Upper lobe of left lung (tissue), 6 donors: ENCODE results near the gene SORCS3. TPM values are rescaled to one million over a fixed set of nuclear protein-coding genes. Genes with fewer than 3 reads are reported as not detected.

Experiments
- ATAC-seq, 2 donors: fragments of 200-7000 bp; cut with Tn5 transposase; one replicate each; pipeline ENCODE4 v1.9.1; 2022; ENCODE audit warnings: mild to moderate bottlenecking in 2 of 2, moderate library complexity in 2 of 2; ENCODE audit not compliant: low FRiP score in 2 of 2
- DNase-seq, 2 donors: peaks; one replicate each; pipeline ENCODE4 v3.0.0-alpha.2; 2019 to 2020
- H3K27ac ChIP-seq, 4 donors: fragments of 200-600 bp; sonication (generic); one replicate each; pipeline ENCODE4 v1.5.1; 2016 to 2019
- H3K27me3 ChIP-seq, 4 donors: fragments of 200-600 bp; sonication (generic); one replicate each; pipeline ENCODE4 v1.5.1; 2017 to 2019
- H3K36me3 ChIP-seq, 4 donors: fragments of 200-600 bp; sonication (generic); one replicate each; pipeline ENCODE4 v1.5.1; 2016 to 2019
- H3K4me1 ChIP-seq, 4 donors: fragments of 200-600 bp; sonication (generic); one replicate each; pipeline ENCODE4 v1.5.1; 2018 to 2019
- H3K4me3 ChIP-seq, 4 donors: fragments of 200-600 bp; sonication (generic); one replicate each; pipeline ENCODE4 v1.5.1; 2017 to 2019; ENCODE audit warnings: mild to moderate bottlenecking in 2 of 4, moderate library complexity in 1 of 4
- H3K9me3 ChIP-seq, 4 donors: fragments of 200-600 bp; sonication (generic); one replicate each; pipeline ENCODE4 v1.5.1; 2018 to 2019
- CTCF ChIP-seq, 6 experiments: fragments of 450-650 bp in 4 of 6; fragments of 200-600 bp in 2 of 6; sonication (generic) in 2 of 6; IDR thresholded peaks; one replicate each; pipeline ENCODE4 v1.5.1; 2016 to 2019; ENCODE audit warnings: antibody characterized with exemption in 6 of 6
- EP300 ChIP-seq, 4 donors: sonication (generic); formaldehyde crosslinking; IDR thresholded peaks; one replicate each; pipeline ENCODE4 v1.5.1; 2017; ENCODE audit warnings: antibody characterized with exemption in 4 of 4, control low read depth in 2 of 4
- POLR2A ChIP-seq, 4 donors: fragments of 450-650 bp; IDR thresholded peaks; one replicate each; pipeline ENCODE4 v1.5.1; 2016 to 2017; ENCODE audit warnings: antibody characterized with exemption in 4 of 4, mild to moderate bottlenecking in 2 of 4
- POLR2AphosphoS5 ChIP-seq, 2 donors: sonication (generic); formaldehyde crosslinking; IDR thresholded peaks; one replicate each; pipeline ENCODE4 v1.5.1; 2017; ENCODE audit warnings: antibody characterized with exemption in 2 of 2
- WGBS, 2 donors: methylation state at CpG; one replicate each; pipeline ENCODE4 v1.1.5; 2017 to 2018; 5-methylcytosine and 5-hydroxymethylcytosine counted together
- total RNA-seq, 6 donors: library from RNA; depleted of rRNA in 4 of 6; stranded (reverse); fragments of >200 nt in 4 of 6; gene quantifications; one replicate each; pipeline versions ENCODE4 v1.1.0 to v1.2.1, GENCODE V29; 2016 to 2021
- donor health status: DM: no; HTN: no; CAD: no; lungs with moderate emphysema.
- donor health status: DM: no; HTN: yes; CAD: no; lungs with severe emphysema.

Gene SORCS3
- total RNA-seq, 6 donors from 2014 or later: not detected

GRCh38 chr10:104867966-104868598 is 227.0 kb downstream of the SORCS3 start:
- Histone ChIP-seq H3K36me3 (no peaks in the 10 kb centered on the region), H3K4me3 (no peak overlapping the region), H3K27ac (no peak overlapping the region), H3K4me1 (no peaks in the 10 kb centered on the region), H3K27me3 (no peaks in the 10 kb centered on the region), H3K9me3 (no peaks in the 10 kb centered on the region)
- no peak for TF ChIP-seq POLR2A (IDR thresholded peaks at IDR 0.05)
- 74% methylated on average over 6 of the region's 6 CpGs for WGBS, 2 donors
- DNase-seq (no peak), ATAC-seq (no peak)

- ATAC-seq (no peak), DNase-seq (no peak)
- Histone ChIP-seq H3K36me3 (no peaks in the 10 kb centered on the region), H3K27me3 (no peaks in the 10 kb centered on the region), H3K4me1 (no peaks in the 10 kb centered on the region), H3K9me3 (no peaks in the 10 kb centered on the region), H3K4me3 (no peak overlapping the region), H3K27ac (no peak overlapping the region)
- TF ChIP-seq CTCF (IDR thresholded peaks at IDR 0.05) (no peak), POLR2A (IDR thresholded peaks at IDR 0.05) (no peak), POLR2AphosphoS5 (IDR thresholded peaks at IDR 0.05) (no peak), EP300 (IDR thresholded peaks at IDR 0.05) (no peak)
- WGBS, 2 donors: 79 to 85% methylated on average over 2 of the region's 2 CpGs
Observed at GRCh38 chr10:104872691-104873090, 231.6 kb downstream of the SORCS3 start.

- DNase-seq: no peak
- no peak overlapping the region for H3K4me3 ChIP-seq
- H3K9me3 ChIP-seq: no peaks in the 10 kb centered on the region
- H3K4me1 ChIP-seq: no peaks in the 10 kb centered on the region
- no peaks in the 10 kb centered on the region for H3K27me3 ChIP-seq
- no peak for ATAC-seq
- TF ChIP-seq POLR2AphosphoS5 (IDR thresholded peaks at IDR 0.05) (no peak), EP300 (IDR thresholded peaks at IDR 0.05) (no peak), CTCF (IDR thresholded peaks at IDR 0.05) (no peak), POLR2A (IDR thresholded peaks at IDR 0.05) (no peak)
- no peak overlapping the region for H3K27ac ChIP-seq
- no peaks in the 10 kb centered on the region for H3K36me3 ChIP-seq
Observed at GRCh38 chr10:104873161-104873560, 232.1 kb downstream of the SORCS3 start.

GRCh38 chr10:104875561-104875960 is 234.5 kb downstream of the SORCS3 start:
- Histone ChIP-seq H3K4me3 (no peak overlapping the region), H3K27me3 (no peaks in the 10 kb centered on the region), H3K9me3 (no peaks in the 10 kb centered on the region), H3K4me1 (no peaks in the 10 kb centered on the region), H3K36me3 (no peaks in the 10 kb centered on the region), H3K27ac (no peak overlapping the region)
- 40 to 67% methylated on average over 1 of the region's 1 CpG for WGBS, 2 donors
- no peak for DNase-seq
- TF ChIP-seq POLR2AphosphoS5 (IDR thresholded peaks at IDR 0.05) (no peak), CTCF (IDR thresholded peaks at IDR 0.05) (no peak), POLR2A (IDR thresholded peaks at IDR 0.05) (no peak), EP300 (IDR thresholded peaks at IDR 0.05) (no peak)
- ATAC-seq: no peak

GRCh38 chr10:104880624-104881398 is 239.7 kb downstream of the SORCS3 start:
- WGBS, 2 donors: 69% methylated on average over 5 of the region's 5 CpGs

More at GRCh38 chr10:104880624-104881398, 239.7 kb downstream of the SORCS3 start:
- H3K4me1 ChIP-seq: no peaks in the 10 kb centered on the region
- H3K36me3 ChIP-seq: no peaks in the 10 kb centered on the region
- H3K27ac ChIP-seq: no peak overlapping the region
- DNase-seq (no peak), ATAC-seq (no peak)
- no peaks in the 10 kb centered on the region for H3K27me3 ChIP-seq
- H3K4me3 ChIP-seq: no peak overlapping the region
- TF ChIP-seq POLR2A (IDR thresholded peaks at IDR 0.05) (no peak), CTCF (IDR thresholded peaks at IDR 0.05) (no peak), POLR2AphosphoS5 (IDR thresholded peaks at IDR 0.05) (no peak), EP300 (IDR thresholded peaks at IDR 0.05) (no peak)
- H3K9me3 ChIP-seq: no peaks in the 10 kb centered on the region
